ENCODE data around the gene RPTOR.

- TF ChIP-seq POLR2A (IDR thresholded peaks at IDR 0.05; ENCODE audit: low read length), result no peak
- no peak for TF ChIP-seq GATA1 (IDR thresholded peaks at IDR 0.05; ENCODE audit: low read depth, low read length)
These were observed 346.3 kb downstream of the RPTOR start for GRCh38 chr17:80890921-80891396.

Data from erythroblast (primary cell).